Adipocyte (in vitro differentiated cells): ENCODE results near the gene CISD2.
A peak's percentile ranks its signal among the peaks of the same experiment; 100 is the strongest.

Experiments used
- DNase-seq: peaks from one replicate; pipeline ENCODE4 v3.0.0-alpha.2; 2015; ENCODE audit warnings: low read depth
- H3K27me3 ChIP-seq: replicated peaks from 2 replicates; pipeline ENCODE4 v1.7.0; 2013; ENCODE audit warnings: mild to moderate bottlenecking, low read length, moderate library complexity; ENCODE audit not compliant: control insufficient read depth, insufficient read depth
- H3K36me3 ChIP-seq: 2 replicates; pipeline ENCODE4 v1.7.0; 2013; ENCODE audit warnings: low read length, mild to moderate bottlenecking, moderate library complexity; ENCODE audit not compliant: control insufficient read depth, insufficient read depth, severe bottlenecking
- H3K4me1 ChIP-seq: 2 replicates; pipeline ENCODE4 v1.7.0; 2013; ENCODE audit warnings: mild to moderate bottlenecking, low read length, moderate library complexity; ENCODE audit not compliant: control insufficient read depth, insufficient read depth
- H3K4me3 ChIP-seq: 2 replicates; pipeline ENCODE4 v1.7.0; 2013; ENCODE audit warnings: mild to moderate bottlenecking, low read length, moderate library complexity
- H3K9ac ChIP-seq: 2 replicates; pipeline ENCODE4 v1.7.0; 2013; ENCODE audit warnings: mild to moderate bottlenecking, low read length, moderate library complexity
- H3K9me3 ChIP-seq: 2 replicates; pipeline ENCODE4 v1.7.0; 2013; ENCODE audit warnings: mild to moderate bottlenecking, low read length, moderate library complexity; ENCODE audit not compliant: control insufficient read depth

CISD2 gene

GRCh38 chr4:102827674-102828496 is 40.9 kb upstream of the CISD2 start:
- H3K36me3 ChIP-seq = no peaks in the 10 kb centered on the region
- peak; percentile 100 for DNase-seq
- peaks cover 23% of the 10 kb centered on the region for H3K4me1 ChIP-seq
- H3K27me3 ChIP-seq = no peaks in the 10 kb centered on the region
- H3K9me3 ChIP-seq = no peaks in the 10 kb centered on the region
- H3K4me3 ChIP-seq = peak overlapping the region; percentile 93
- peak overlapping the region; percentile 94 for H3K9ac ChIP-seq

GRCh38 chr4:102828497-102828808 is 40.3 kb upstream of the CISD2 start:
- Histone ChIP-seq H3K27me3 (no peaks in the 10 kb centered on the region), H3K4me3 (peak overlapping the region; percentile 93), H3K4me1 (peaks cover 17% of the 10 kb centered on the region), H3K9ac (peak overlapping the region; percentile 94), H3K36me3 (no peaks in the 10 kb centered on the region), H3K9me3 (no peaks in the 10 kb centered on the region)
- DNase-seq = no peak

GRCh38 chr4:102829803-102830202 is 39.0 kb upstream of the CISD2 start:
- no peaks in the 10 kb centered on the region for H3K36me3 ChIP-seq
- no peaks in the 10 kb centered on the region for H3K27me3 ChIP-seq
- peak overlapping the region; percentile 93 for H3K4me3 ChIP-seq
- DNase-seq = no peak
- no peaks in the 10 kb centered on the region for H3K9me3 ChIP-seq
- no peak overlapping the region for H3K9ac ChIP-seq
- peaks cover 12% of the 10 kb centered on the region for H3K4me1 ChIP-seq

GRCh38 chr4:102832105-102832504 is 36.7 kb upstream of the CISD2 start:
- no peaks in the 10 kb centered on the region for H3K36me3 ChIP-seq
- no peak overlapping the region for H3K9ac ChIP-seq
- H3K4me3 ChIP-seq = no peak overlapping the region
- H3K4me1 ChIP-seq = peaks cover 12% of the 10 kb centered on the region
- DNase-seq = no peak
- no peaks in the 10 kb centered on the region for H3K9me3 ChIP-seq
- no peaks in the 10 kb centered on the region for H3K27me3 ChIP-seq

GRCh38 chr4:102832667-102833066 is 36.1 kb upstream of the CISD2 start:
- H3K4me3 ChIP-seq = no peak overlapping the region
- no peaks in the 10 kb centered on the region for H3K27me3 ChIP-seq
- no peak for DNase-seq
- no peaks in the 10 kb centered on the region for H3K9me3 ChIP-seq
- no peaks in the 10 kb centered on the region for H3K36me3 ChIP-seq
- H3K9ac ChIP-seq = no peak overlapping the region
- H3K4me1 ChIP-seq = peaks cover 12% of the 10 kb centered on the region

- DNase-seq = no peak
- no peak overlapping the region for H3K9ac ChIP-seq
- H3K4me1 ChIP-seq = no peaks in the 10 kb centered on the region
- H3K36me3 ChIP-seq = peaks cover 7% of the 10 kb centered on the region
- H3K27me3 ChIP-seq = no peaks in the 10 kb centered on the region
- no peaks in the 10 kb centered on the region for H3K9me3 ChIP-seq
- no peak overlapping the region for H3K4me3 ChIP-seq
Measured at GRCh38 chr4:102836596-102836995, 32.2 kb upstream of the CISD2 start.

- Histone ChIP-seq H3K4me3 (no peak overlapping the region), H3K36me3 (peaks cover 13% of the 10 kb centered on the region), H3K9me3 (no peaks in the 10 kb centered on the region), H3K9ac (no peak overlapping the region), H3K27me3 (no peaks in the 10 kb centered on the region), H3K4me1 (no peaks in the 10 kb centered on the region)
- DNase-seq = no peak
Measured at GRCh38 chr4:102842367-102842766, 26.4 kb upstream of the CISD2 start.

- Histone ChIP-seq H3K36me3 (peaks cover 13% of the 10 kb centered on the region), H3K4me3 (no peak overlapping the region), H3K4me1 (no peaks in the 10 kb centered on the region), H3K27me3 (no peaks in the 10 kb centered on the region), H3K9ac (no peak overlapping the region), H3K9me3 (no peaks in the 10 kb centered on the region)
- no peak for DNase-seq
Measured at GRCh38 chr4:102843273-102843672, 25.5 kb upstream of the CISD2 start.

GRCh38 chr4:102843938-102844337 is 24.9 kb upstream of the CISD2 start:
- Histone ChIP-seq H3K4me3 (no peak overlapping the region), H3K4me1 (no peaks in the 10 kb centered on the region), H3K27me3 (no peaks in the 10 kb centered on the region), H3K36me3 (peaks cover 13% of the 10 kb centered on the region), H3K9ac (no peak overlapping the region), H3K9me3 (no peaks in the 10 kb centered on the region)
- no peak for DNase-seq

- no peaks in the 10 kb centered on the region for H3K4me1 ChIP-seq
- peaks cover 6% of the 10 kb centered on the region for H3K36me3 ChIP-seq
- no peak for DNase-seq
- no peaks in the 10 kb centered on the region for H3K9me3 ChIP-seq
- no peak overlapping the region for H3K4me3 ChIP-seq
- no peak overlapping the region for H3K9ac ChIP-seq
- no peaks in the 10 kb centered on the region for H3K27me3 ChIP-seq
Measured at GRCh38 chr4:102847687-102848086, 21.1 kb upstream of the CISD2 start.

- Histone ChIP-seq H3K36me3 (no peaks in the 10 kb centered on the region), H3K9ac (no peak overlapping the region), H3K27me3 (no peaks in the 10 kb centered on the region), H3K4me1 (no peaks in the 10 kb centered on the region), H3K9me3 (no peaks in the 10 kb centered on the region), H3K4me3 (no peak overlapping the region)
- DNase-seq = no peak
Measured at GRCh38 chr4:102849579-102850104, 19.1 kb upstream of the CISD2 start.

- Histone ChIP-seq H3K4me3 (no peak overlapping the region), H3K4me1 (no peaks in the 10 kb centered on the region), H3K9ac (no peak overlapping the region), H3K27me3 (no peaks in the 10 kb centered on the region), H3K36me3 (no peaks in the 10 kb centered on the region), H3K9me3 (no peaks in the 10 kb centered on the region)
- DNase-seq = no peak
Measured at GRCh38 chr4:102850370-102850769, 18.4 kb upstream of the CISD2 start.
